Activated T-cell treated with anti-CD3 and anti-CD28 coated beads, Interleukin-2, amount 50 U/mL, for 4 hours (primary cell): ENCODE data around the gene SUGP2. TPM values are rescaled to one million over a fixed set of nuclear protein-coding genes. Genes with fewer than 3 reads are reported as not detected.

ENCODE experiments used
- ATAC-seq, 2 donors: fragments of 200-7000 bp; cut with Tn5 transposase; one replicate each; pipeline ENCODE4 v1.10.0; 2021
- DNase-seq: peaks from one replicate; pipeline ENCODE4 v3.0.0-alpha.2; 2020
- H3K27me3 Mint-ChIP-seq: one replicate; pipeline ENCODE4 v1.8.0; 2021; ENCODE audit warnings: low read depth, mixed read lengths
- H3K36me3 Mint-ChIP-seq: one replicate; pipeline ENCODE4 v1.8.0; 2022; ENCODE audit warnings: mixed read lengths; ENCODE audit not compliant: insufficient read depth
- H3K4me1 Mint-ChIP-seq: one replicate; pipeline ENCODE4 v1.8.0; 2021; ENCODE audit warnings: low read depth, mixed read lengths
- H3K4me3 Mint-ChIP-seq: one replicate; pipeline ENCODE4 v1.8.0; 2021; ENCODE audit warnings: mild to moderate bottlenecking, moderate library complexity, mixed read lengths
- H3K9me3 Mint-ChIP-seq: one replicate; pipeline ENCODE4 v1.8.0; 2021; ENCODE audit warnings: mixed read lengths
- total RNA-seq, 3 donors: library from RNA; stranded (reverse); gene quantifications; one replicate each; pipeline ENCODE4 v1.2.1, GENCODE V29; 2021

Gene SUGP2
- total RNA-seq, 3 donors from 2014 or later: 66.8 to 76.6 (median 71.8) TPM

DNA sequence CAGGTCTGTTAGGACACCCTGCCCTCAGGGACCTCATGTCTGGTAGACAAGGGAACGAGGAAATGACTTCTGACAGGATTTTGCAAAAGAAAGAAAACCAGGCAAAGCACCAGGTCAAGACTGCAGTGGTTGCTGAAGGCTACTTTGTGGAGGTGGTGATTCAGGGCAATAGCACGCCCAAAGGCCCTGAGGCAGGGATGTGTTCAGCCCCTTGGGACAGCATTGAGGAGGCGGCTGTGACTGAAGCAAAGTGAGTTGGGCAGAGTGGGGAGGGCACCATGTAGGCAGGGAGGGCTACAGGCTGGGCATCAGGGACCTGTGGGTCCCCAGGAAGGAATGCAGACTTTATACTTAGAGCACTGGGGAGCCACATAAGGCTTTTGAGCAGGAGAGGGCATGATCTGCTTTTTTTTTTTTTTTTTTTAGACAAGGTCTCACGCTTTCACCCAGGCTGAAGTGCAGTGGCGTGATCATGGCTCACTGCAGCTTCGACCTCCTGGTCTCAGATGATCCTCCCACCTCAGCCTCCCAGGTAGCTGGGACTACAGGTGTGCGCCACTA lies 81.5 kb downstream of the SUGP2 start:
- ATAC-seq (no peak), DNase-seq (no peak)
- no peak overlapping the region for H3K4me3 Mint-ChIP-seq
- no peaks in the 10 kb centered on the region for H3K36me3 Mint-ChIP-seq
- peaks cover 4% of the 10 kb centered on the region for H3K9me3 Mint-ChIP-seq
- H3K4me1 Mint-ChIP-seq: peaks cover 3% of the 10 kb centered on the region
- peaks cover 2% of the 10 kb centered on the region for H3K27me3 Mint-ChIP-seq

- no peak overlapping the region for H3K4me3 Mint-ChIP-seq
- ATAC-seq (no peak), DNase-seq (no peak)
- H3K9me3 Mint-ChIP-seq: peaks cover 1% of the 10 kb centered on the region
- no peaks in the 10 kb centered on the region for H3K36me3 Mint-ChIP-seq
- H3K4me1 Mint-ChIP-seq: peaks cover 5% of the 10 kb centered on the region
- peaks cover 5% of the 10 kb centered on the region for H3K27me3 Mint-ChIP-seq
Measured at GRCh38 chr19:18949858-18950257, 83.5 kb downstream of the SUGP2 start.

- peaks cover 5% of the 10 kb centered on the region for H3K27me3 Mint-ChIP-seq
- no peak overlapping the region for H3K4me3 Mint-ChIP-seq
- DNase-seq (no peak), ATAC-seq (no peak)
- no peaks in the 10 kb centered on the region for H3K36me3 Mint-ChIP-seq
- H3K9me3 Mint-ChIP-seq: no peaks in the 10 kb centered on the region
- H3K4me1 Mint-ChIP-seq: peaks cover 5% of the 10 kb centered on the region
Measured at GRCh38 chr19:18948976-18949356, 84.4 kb downstream of the SUGP2 start.

GRCh38 chr19:18948075-18948975 lies 85.0 kb downstream of the SUGP2 start:
- DNase-seq: no peak
- Mint-ChIP-seq H3K4me1 (peaks cover 5% of the 10 kb centered on the region), H3K27me3 (peaks cover 5% of the 10 kb centered on the region), H3K9me3 (no peaks in the 10 kb centered on the region), H3K36me3 (no peaks in the 10 kb centered on the region), H3K4me3 (no peak overlapping the region)
- ATAC-seq: no peak

DNA sequence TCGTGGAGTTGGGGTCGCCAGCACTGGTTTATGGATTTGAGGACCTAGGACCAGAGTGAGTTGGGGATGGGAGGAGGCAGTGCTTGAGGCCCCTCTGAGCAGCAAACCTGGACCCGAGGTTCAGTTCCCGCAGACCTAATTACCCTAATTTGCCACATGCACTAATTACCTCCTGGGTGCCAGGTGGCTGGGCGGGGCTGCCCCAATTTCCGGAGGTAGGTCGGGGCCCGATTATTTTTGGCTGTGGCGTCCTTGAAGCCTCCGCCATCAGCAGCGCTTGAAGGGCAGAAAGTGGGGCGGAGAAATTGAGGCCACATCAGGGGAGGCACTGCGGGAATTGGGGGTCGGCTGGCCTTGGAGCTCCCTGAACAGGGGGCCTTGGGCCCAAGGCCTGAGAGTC lies 86.4 kb downstream of the SUGP2 start:
- peaks cover 16% of the 10 kb centered on the region for H3K27me3 Mint-ChIP-seq
- no peaks in the 10 kb centered on the region for H3K36me3 Mint-ChIP-seq
- no peak for ATAC-seq
- H3K9me3 Mint-ChIP-seq: no peaks in the 10 kb centered on the region
- H3K4me3 Mint-ChIP-seq: no peak overlapping the region
- H3K4me1 Mint-ChIP-seq: peaks cover 5% of the 10 kb centered on the region
- no peak for DNase-seq

- DNase-seq (no peak), ATAC-seq (no peak)
- no peaks in the 10 kb centered on the region for H3K9me3 Mint-ChIP-seq
- no peak overlapping the region for H3K4me3 Mint-ChIP-seq
- H3K27me3 Mint-ChIP-seq: peaks cover 22% of the 10 kb centered on the region
- peaks cover 7% of the 10 kb centered on the region for H3K4me1 Mint-ChIP-seq
- no peaks in the 10 kb centered on the region for H3K36me3 Mint-ChIP-seq
Measured at GRCh38 chr19:18946335-18946734, 87.0 kb downstream of the SUGP2 start.

DNA sequence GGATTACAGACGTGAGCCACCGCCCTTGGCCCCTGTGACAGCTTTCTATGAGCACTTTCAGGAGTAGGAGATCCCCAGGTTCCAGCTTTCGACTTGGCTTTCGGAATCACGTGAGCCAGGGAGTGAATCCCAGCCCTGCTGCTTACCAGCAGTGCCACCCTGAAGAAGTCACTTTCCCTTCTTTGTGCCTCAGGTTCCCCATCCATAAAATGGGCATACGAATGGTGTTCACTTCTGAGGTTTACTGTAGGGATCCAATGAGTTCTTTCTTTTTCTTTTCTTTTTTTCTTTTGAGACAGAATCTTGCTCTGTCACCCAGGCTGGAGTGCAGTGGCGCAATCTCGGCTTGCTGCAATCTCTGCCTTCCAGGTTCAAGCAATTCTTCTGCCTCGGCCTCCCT lies 88.0 kb downstream of the SUGP2 start:
- H3K36me3 Mint-ChIP-seq: no peaks in the 10 kb centered on the region
- H3K4me3 Mint-ChIP-seq: no peak overlapping the region
- DNase-seq (no peak), ATAC-seq (no peak)
- no peaks in the 10 kb centered on the region for H3K9me3 Mint-ChIP-seq
- H3K27me3 Mint-ChIP-seq: peaks cover 25% of the 10 kb centered on the region
- H3K4me1 Mint-ChIP-seq: peaks cover 10% of the 10 kb centered on the region

- no peak overlapping the region for H3K4me3 Mint-ChIP-seq
- no peak for ATAC-seq
- H3K27me3 Mint-ChIP-seq: peaks cover 35% of the 10 kb centered on the region
- H3K4me1 Mint-ChIP-seq: peaks cover 17% of the 10 kb centered on the region
- DNase-seq: no peak
- no peaks in the 10 kb centered on the region for H3K36me3 Mint-ChIP-seq
- no peaks in the 10 kb centered on the region for H3K9me3 Mint-ChIP-seq
Measured at GRCh38 chr19:18943465-18943864, 89.9 kb downstream of the SUGP2 start.

DNA sequence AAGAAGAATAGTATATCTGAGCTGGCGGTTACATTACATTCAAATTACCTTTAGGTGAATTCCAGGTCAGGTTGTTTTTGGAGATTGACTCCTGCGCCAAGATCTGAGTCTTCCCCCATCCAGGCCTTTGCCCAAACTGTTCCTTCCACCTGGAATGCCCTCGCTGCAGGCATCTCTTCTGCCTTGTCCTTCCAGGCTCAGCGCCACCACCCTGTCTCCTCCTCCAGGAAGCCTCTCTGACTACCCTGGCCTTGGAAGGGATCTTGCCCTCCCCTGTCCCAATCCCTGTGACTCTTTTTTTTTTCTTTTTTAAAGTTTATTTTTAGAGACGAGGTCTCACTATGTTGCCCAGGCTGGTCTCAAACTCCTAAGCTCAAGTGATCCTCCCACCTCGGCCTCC lies 90.6 kb downstream of the SUGP2 start:
- Mint-ChIP-seq H3K36me3 (no peaks in the 10 kb centered on the region), H3K4me1 (peaks cover 17% of the 10 kb centered on the region), H3K9me3 (no peaks in the 10 kb centered on the region), H3K27me3 (peaks cover 43% of the 10 kb centered on the region), H3K4me3 (no peak overlapping the region)
- ATAC-seq: no peak
- DNase-seq: no peak

DNA sequence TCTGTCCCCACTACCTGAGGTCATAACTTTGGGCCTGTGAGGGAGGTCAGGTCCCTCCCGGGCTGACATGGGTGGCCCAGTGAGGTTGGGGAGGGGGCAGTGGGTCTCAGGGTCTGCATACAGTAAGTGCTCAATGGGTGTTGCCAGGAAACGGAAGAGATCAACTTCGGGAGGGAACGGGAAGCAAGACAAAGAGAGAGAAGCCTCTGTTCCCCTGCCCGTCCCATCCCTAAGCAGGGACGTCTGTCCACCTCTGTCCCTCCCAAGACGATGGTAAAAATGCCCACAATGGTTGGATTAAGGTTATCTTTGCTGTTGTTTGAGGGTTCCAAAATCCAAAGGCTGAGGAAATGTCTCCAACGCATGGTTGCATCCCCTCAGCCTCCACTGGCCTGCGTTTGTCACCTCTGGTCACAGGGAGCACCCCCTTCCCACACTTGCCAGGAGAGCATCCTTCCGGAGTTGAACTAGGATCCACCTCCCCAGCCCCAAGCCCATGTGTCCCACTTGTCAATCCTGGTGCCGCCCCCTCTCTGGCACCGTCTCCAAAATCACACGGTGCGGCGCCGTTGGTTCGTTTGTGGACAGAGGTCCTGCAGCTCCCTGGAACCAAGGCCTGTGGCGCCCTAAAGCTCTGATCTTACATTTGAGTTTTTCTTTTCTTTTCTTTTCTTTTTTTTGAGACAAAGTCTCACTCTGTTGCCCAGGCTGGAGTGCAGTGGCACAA lies 91.5 kb downstream of the SUGP2 start:
- no peak for ATAC-seq
- peak overlapping the region; percentile 21 for H3K4me3 Mint-ChIP-seq

More for the DNA sequence above, 91.5 kb downstream of the SUGP2 start:
- Mint-ChIP-seq H3K9me3 (no peaks in the 10 kb centered on the region), H3K27me3 (peaks cover 44% of the 10 kb centered on the region), H3K36me3 (no peaks in the 10 kb centered on the region), H3K4me1 (peaks cover 14% of the 10 kb centered on the region)
- DNase-seq: no peak

Other genes starting within 250 kb of the SUGP2 start
- gene COMP, start 242.2 kb downstream of the SUGP2 start, total RNA-seq: not detected
- 100 to 1,000 TPM; 116 to 123 (median 118) TPM for gene UPF1, start 201.6 kb downstream of the SUGP2 start, total RNA-seq
- gene CERS1, start 137.4 kb downstream of the SUGP2 start, total RNA-seq: under 1 TPM in 1 of 3 donors, not detected in 2; 0.13 TPM
- gene COPE, start 114.1 kb downstream of the SUGP2 start, total RNA-seq: 100 to 1,000 TPM; 258 to 293 (median 270) TPM
- 100 to 1,000 TPM; 170 to 178 (median 176) TPM for gene DDX49, start 113.8 kb downstream of the SUGP2 start, total RNA-seq
- 1 to 10 TPM in 1 of 3 donors, under 1 TPM in 2; 0.53 to 1.1 (median 0.79) TPM for gene HOMER3, start 92.3 kb downstream of the SUGP2 start, total RNA-seq
- 10 to 100 TPM; 80.0 to 93.9 (median 80.6) TPM for gene ARMC6, start 86 bp upstream of the SUGP2 start, total RNA-seq
- 10 to 100 TPM in 1 of 3 donors, 1 to 10 TPM in 2; 8.9 to 11.1 (median 8.9) TPM for gene SLC25A42, start 30.5 kb upstream of the SUGP2 start, total RNA-seq
- 10 to 100 TPM; 42.3 to 43.2 (median 43.1) TPM for gene TMEM161A, start 105.0 kb upstream of the SUGP2 start, total RNA-seq
- gene MEF2B, start 136.7 kb upstream of the SUGP2 start, total RNA-seq: 1 to 10 TPM; 2.2 to 3.7 (median 2.3) TPM
- gene BORCS8, start 158.6 kb upstream of the SUGP2 start, total RNA-seq: 10 to 100 TPM; 38.0 to 43.1 (median 38.6) TPM
- gene RFXANK, start 158.7 kb upstream of the SUGP2 start, total RNA-seq: 100 to 1,000 TPM; 110 to 120 (median 118) TPM
- 10 to 100 TPM; 57.9 to 71.7 (median 66.6) TPM for gene NR2C2AP, start 169.9 kb upstream of the SUGP2 start, total RNA-seq
- under 1 TPM in 2 of 3 donors, not detected in 1; 0.05 to 0.08 TPM for gene NCAN, start 178.4 kb upstream of the SUGP2 start, total RNA-seq
- not detected for gene TM6SF2, start 239.8 kb upstream of the SUGP2 start, total RNA-seq